ENCODE results near the gene PDP2.

Gene PDP2

GRCh38 chr16:66880288-66881013 is at the start of gene PDP2:
Gene PDP2, plus strand, starts transcription at chr16:66880515. Its CDS starts 3,770 bp downstream, at chr16:66884285.
- DNase-seq (ENCODE audit: extremely low read depth in 1 of 2, low read depth in 1 of 2), result peak; percentile 79 to 91

- no peak for DNase-seq (ENCODE audit: extremely low read depth in 1 of 2, low read depth in 1 of 2)
Measured at GRCh38 chr16:66832190-66832589, 48.1 kb upstream of the PDP2 start.

GRCh38 chr16:66832661-66833305 is 47.5 kb upstream of the PDP2 start:
- DNase-seq (ENCODE audit: extremely low read depth in 1 of 2, low read depth in 1 of 2), result no peak

- DNase-seq (ENCODE audit: extremely low read depth in 1 of 2, low read depth in 1 of 2), result no peak
Measured at GRCh38 chr16:66834746-66835145, 45.6 kb upstream of the PDP2 start.

- no peak for DNase-seq (ENCODE audit: extremely low read depth in 1 of 2, low read depth in 1 of 2)
Measured at GRCh38 chr16:66840883-66841282, 39.4 kb upstream of the PDP2 start.

- no peak for DNase-seq (ENCODE audit: extremely low read depth in 1 of 2, low read depth in 1 of 2)
Measured at GRCh38 chr16:66841366-66841765, 38.9 kb upstream of the PDP2 start.

GRCh38 chr16:66842765-66843164 is 37.5 kb upstream of the PDP2 start:
- no peak for DNase-seq (ENCODE audit: extremely low read depth in 1 of 2, low read depth in 1 of 2)

GRCh38 chr16:66843191-66843590 is 37.1 kb upstream of the PDP2 start:
- no peak for DNase-seq (ENCODE audit: extremely low read depth in 1 of 2, low read depth in 1 of 2)

GRCh38 chr16:66844009-66844341 is 36.3 kb upstream of the PDP2 start:
- no peak for DNase-seq (ENCODE audit: extremely low read depth in 1 of 2, low read depth in 1 of 2)

GRCh38 chr16:66844342-66845079 is 35.8 kb upstream of the PDP2 start, which contains the start of gene CA7:
Gene CA7, plus strand, starts transcription at chr16:66844414. Its CDS starts 74 bp downstream, at chr16:66844488.
- no peak for DNase-seq (ENCODE audit: extremely low read depth in 1 of 2, low read depth in 1 of 2)

- DNase-seq (ENCODE audit: extremely low read depth in 1 of 2, low read depth in 1 of 2), result no peak
Measured at GRCh38 chr16:66845080-66845410, 35.3 kb upstream of the PDP2 start.

GRCh38 chr16:66845791-66846221 is 34.5 kb upstream of the PDP2 start:
- DNase-seq (ENCODE audit: extremely low read depth in 1 of 2, low read depth in 1 of 2), result no peak

GRCh38 chr16:66846266-66846665 is 34.0 kb upstream of the PDP2 start:
- no peak for DNase-seq (ENCODE audit: extremely low read depth in 1 of 2, low read depth in 1 of 2)

- DNase-seq (ENCODE audit: extremely low read depth in 1 of 2, low read depth in 1 of 2), result no peak
Measured at GRCh38 chr16:66846831-66847230, 33.5 kb upstream of the PDP2 start.

- DNase-seq (ENCODE audit: extremely low read depth in 1 of 2, low read depth in 1 of 2), result no peak
Measured at GRCh38 chr16:66847533-66848067, 32.7 kb upstream of the PDP2 start.

GRCh38 chr16:66848172-66848571 is 32.1 kb upstream of the PDP2 start:
- DNase-seq (ENCODE audit: extremely low read depth in 1 of 2, low read depth in 1 of 2), result no peak

- no peak for DNase-seq (ENCODE audit: extremely low read depth in 1 of 2, low read depth in 1 of 2)
Measured at GRCh38 chr16:66849021-66849420, 31.3 kb upstream of the PDP2 start.

- DNase-seq (ENCODE audit: extremely low read depth in 1 of 2, low read depth in 1 of 2), result no peak
Measured at GRCh38 chr16:66849549-66849948, 30.8 kb upstream of the PDP2 start.

- no peak for DNase-seq (ENCODE audit: extremely low read depth in 1 of 2, low read depth in 1 of 2)
Measured at GRCh38 chr16:66850115-66850815, 30.1 kb upstream of the PDP2 start.

GRCh38 chr16:66851166-66851964 is 28.9 kb upstream of the PDP2 start:
- no peak for DNase-seq (ENCODE audit: extremely low read depth in 1 of 2, low read depth in 1 of 2)
